Endothelial cell (in vitro differentiated cells): ENCODE data around the gene SESN3. TPM values are rescaled to one million over a fixed set of nuclear protein-coding genes. Genes with fewer than 3 reads are reported as not detected.

Experiments used
- DNase-seq: peaks from one replicate; pipeline ENCODE4 v3.0.0; 2021; ENCODE audit warnings: low spot score
- H3K27ac Mint-ChIP-seq: one replicate; pipeline ENCODE4 v1.8.0; 2021; ENCODE audit warnings: mixed read lengths, inconsistent platforms; ENCODE audit not compliant: unreplicated experiment
- H3K27me3 Mint-ChIP-seq: one replicate; pipeline ENCODE4 v1.8.0; 2021; ENCODE audit warnings: mild to moderate bottlenecking, moderate library complexity, mixed read lengths, inconsistent platforms; ENCODE audit not compliant: unreplicated experiment
- H3K36me3 Mint-ChIP-seq: one replicate; pipeline ENCODE4 v1.8.0; 2021; ENCODE audit warnings: mild to moderate bottlenecking, low read depth, mixed read lengths, inconsistent platforms; ENCODE audit not compliant: unreplicated experiment
- H3K4me1 Mint-ChIP-seq: one replicate; pipeline ENCODE4 v1.8.0; 2021; ENCODE audit warnings: mild to moderate bottlenecking, mixed read lengths, inconsistent platforms; ENCODE audit not compliant: unreplicated experiment
- H3K4me3 Mint-ChIP-seq: one replicate; pipeline ENCODE4 v1.8.0; 2021; ENCODE audit warnings: mild to moderate bottlenecking, mixed read lengths, inconsistent platforms; ENCODE audit not compliant: unreplicated experiment
- H3K9me3 Mint-ChIP-seq: one replicate; pipeline ENCODE4 v1.8.0; 2021; ENCODE audit warnings: mixed read lengths, inconsistent platforms; ENCODE audit not compliant: unreplicated experiment
- CTCF ChIP-seq: fragments of 200-600 bp; sonication (generic); IDR thresholded peaks from one replicate; pipeline ENCODE4 v1.5.0; 2021; ENCODE audit warnings: antibody characterized with exemption; ENCODE audit not compliant: unreplicated experiment
- total RNA-seq: library from RNA; stranded (reverse); fragmentation: NEBNext Ultra II Directional; extraction: Animal tissue kit (Norgen Biotek cat#: 25700); gene quantifications from one replicate; pipeline ENCODE4 v1.2.1, GENCODE V29; 2021; ENCODE audit not compliant: unreplicated experiment

SESN3 gene
- total RNA-seq, 1 donor from 2014 or later = 94.5 TPM

- no peak overlapping the region for H3K27ac Mint-ChIP-seq
These were observed 35.2 kb downstream of the SESN3 start for GRCh38 chr11:95195831-95196230.

GRCh38 chr11:95193541-95193940, 37.5 kb downstream of the SESN3 start:
- no peak overlapping the region for H3K27ac Mint-ChIP-seq
- no peak for TF ChIP-seq CTCF
- no peaks in the 10 kb centered on the region for H3K9me3 Mint-ChIP-seq
- H3K4me1 Mint-ChIP-seq = no peaks in the 10 kb centered on the region
- H3K27me3 Mint-ChIP-seq = peaks cover 2% of the 10 kb centered on the region
- no peak for DNase-seq
- peaks cover 21% of the 10 kb centered on the region for H3K36me3 Mint-ChIP-seq
- no peak overlapping the region for H3K4me3 Mint-ChIP-seq

More at GRCh38 chr11:95195831-95196230, 35.2 kb downstream of the SESN3 start:
- no peak overlapping the region for H3K4me3 Mint-ChIP-seq
- no peaks in the 10 kb centered on the region for H3K9me3 Mint-ChIP-seq
- peaks cover 3% of the 10 kb centered on the region for H3K36me3 Mint-ChIP-seq
- no peak for DNase-seq
- no peaks in the 10 kb centered on the region for H3K4me1 Mint-ChIP-seq
- H3K27me3 Mint-ChIP-seq = peaks cover 2% of the 10 kb centered on the region
- no peak for TF ChIP-seq CTCF

GRCh38 chr11:95192717-95193116, 38.3 kb downstream of the SESN3 start:
- no peak for TF ChIP-seq CTCF
- Mint-ChIP-seq H3K27ac (no peak overlapping the region), H3K36me3 (peaks cover 21% of the 10 kb centered on the region), H3K4me1 (no peaks in the 10 kb centered on the region), H3K9me3 (no peaks in the 10 kb centered on the region), H3K27me3 (peaks cover 2% of the 10 kb centered on the region), H3K4me3 (no peak overlapping the region)
- DNase-seq = no peak

- Mint-ChIP-seq H3K27me3 (no peaks in the 10 kb centered on the region), H3K4me3 (no peak overlapping the region), H3K36me3 (peaks cover 30% of the 10 kb centered on the region), H3K9me3 (no peaks in the 10 kb centered on the region), H3K27ac (no peak overlapping the region), H3K4me1 (no peaks in the 10 kb centered on the region)
- no peak for DNase-seq
- TF ChIP-seq CTCF = no peak
These were observed 43.3 kb downstream of the SESN3 start for GRCh38 chr11:95187723-95188122.

DNA sequence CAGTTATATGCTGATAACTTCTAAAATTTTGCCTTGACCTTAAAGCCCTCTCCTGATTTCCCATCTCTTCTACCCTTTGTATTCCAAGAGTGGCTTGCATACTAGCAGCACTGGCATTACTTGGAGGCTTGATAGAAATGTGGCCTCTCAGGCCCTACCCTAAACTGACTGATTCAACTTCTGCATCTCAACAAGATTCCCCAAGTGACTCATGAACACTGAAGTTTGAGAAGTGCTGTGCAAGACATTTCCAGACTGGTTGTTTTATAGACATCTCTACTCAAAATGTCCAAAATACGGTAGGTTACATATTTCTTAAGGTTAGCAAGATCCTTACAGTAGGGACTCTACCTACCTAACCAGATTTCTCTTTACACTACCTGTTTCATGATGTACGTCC, 48.6 kb downstream of the SESN3 start:
- H3K4me3 Mint-ChIP-seq = no peak overlapping the region
- H3K27ac Mint-ChIP-seq = no peak overlapping the region
- no peaks in the 10 kb centered on the region for H3K9me3 Mint-ChIP-seq
- H3K36me3 Mint-ChIP-seq = peaks cover 15% of the 10 kb centered on the region
- H3K27me3 Mint-ChIP-seq = no peaks in the 10 kb centered on the region
- H3K4me1 Mint-ChIP-seq = no peaks in the 10 kb centered on the region
- no peak for TF ChIP-seq CTCF
- DNase-seq = no peak
